Glutamatergic neuron (in vitro differentiated cells): ENCODE data around the gene EIF4E2. TPM values are rescaled to one million over a fixed set of nuclear protein-coding genes. Genes with fewer than 3 reads are reported as not detected.

Experiments
- DNase-seq: peaks from one replicate; pipeline ENCODE4 v3.0.0; 2022
- H3K27ac Mint-ChIP-seq: one replicate; pipeline ENCODE4 v1.8.0; 2020; ENCODE audit warnings: mild to moderate bottlenecking, mixed read lengths, inconsistent platforms; ENCODE audit not compliant: unreplicated experiment
- H3K27me3 Mint-ChIP-seq: one replicate; pipeline ENCODE4 v1.8.0; 2020; ENCODE audit warnings: mild to moderate bottlenecking, moderate library complexity, mixed read lengths, inconsistent platforms; ENCODE audit not compliant: unreplicated experiment
- H3K36me3 Mint-ChIP-seq: one replicate; pipeline ENCODE4 v1.8.0; 2020; ENCODE audit warnings: mild to moderate bottlenecking, mixed read lengths, inconsistent platforms; ENCODE audit not compliant: unreplicated experiment
- H3K4me1 Mint-ChIP-seq: one replicate; pipeline ENCODE4 v1.8.0; 2020; ENCODE audit warnings: mild to moderate bottlenecking, low read depth, mixed read lengths, inconsistent platforms; ENCODE audit not compliant: unreplicated experiment
- H3K4me3 Mint-ChIP-seq: one replicate; pipeline ENCODE4 v1.8.0; 2020; ENCODE audit warnings: mild to moderate bottlenecking, mixed read lengths, inconsistent platforms; ENCODE audit not compliant: unreplicated experiment
- H3K9me3 Mint-ChIP-seq: one replicate; pipeline ENCODE4 v1.8.0; 2020; ENCODE audit warnings: mild to moderate bottlenecking, moderate library complexity, mixed read lengths, inconsistent platforms; ENCODE audit not compliant: unreplicated experiment
- CTCF ChIP-seq: fragments of 200-600 bp; sonication (generic); IDR thresholded peaks from one replicate; pipeline ENCODE4 v1.5.0; 2021; ENCODE audit not compliant: partially characterized antibody, unreplicated experiment
- total RNA-seq: library from RNA; stranded (reverse); fragmentation: NEBNext Ultra II Directional; extraction: Animal tissue kit (Norgen Biotek cat#: 25700); gene quantifications from one replicate; pipeline ENCODE4 v1.2.1, GENCODE V29; 2021; ENCODE audit not compliant: unreplicated experiment

Gene EIF4E2
- total RNA-seq, 1 donor from 2014 or later = 82.9 TPM

GRCh38 chr2:232549655-232550353, 685 bp upstream of the EIF4E2 start:
- peak overlapping the region; percentile 99 for H3K27ac Mint-ChIP-seq
- peaks cover 4% of the 10 kb centered on the region for H3K4me1 Mint-ChIP-seq
- H3K4me3 Mint-ChIP-seq = peak overlapping the region; percentile 98
- H3K27me3 Mint-ChIP-seq = peaks cover 13% of the 10 kb centered on the region
- peaks cover 32% of the 10 kb centered on the region for H3K36me3 Mint-ChIP-seq
- no peak for TF ChIP-seq CTCF
- no peak for DNase-seq
- peaks cover 21% of the 10 kb centered on the region for H3K9me3 Mint-ChIP-seq

- H3K27ac Mint-ChIP-seq = peak overlapping the region; percentile 94
- peaks cover 12% of the 10 kb centered on the region for H3K27me3 Mint-ChIP-seq
- peaks cover 28% of the 10 kb centered on the region for H3K36me3 Mint-ChIP-seq
- peaks cover 21% of the 10 kb centered on the region for H3K9me3 Mint-ChIP-seq
- peak overlapping the region; percentile 94 for H3K4me3 Mint-ChIP-seq
- peaks cover 4% of the 10 kb centered on the region for H3K4me1 Mint-ChIP-seq
- DNase-seq = no peak
- no peak for TF ChIP-seq CTCF
Measured at GRCh38 chr2:232551250-232551638, 755 bp downstream of the EIF4E2 start.

- Mint-ChIP-seq H3K27ac (no peak overlapping the region), H3K4me3 (peak overlapping the region; percentile 94), H3K9me3 (peaks cover 21% of the 10 kb centered on the region), H3K4me1 (peaks cover 4% of the 10 kb centered on the region), H3K27me3 (peaks cover 8% of the 10 kb centered on the region), H3K36me3 (peaks cover 23% of the 10 kb centered on the region)
- DNase-seq = no peak
- no peak for TF ChIP-seq CTCF
Measured at GRCh38 chr2:232551776-232552175, 1.3 kb downstream of the EIF4E2 start.

GRCh38 chr2:232556426-232556825, 5.9 kb downstream of the EIF4E2 start:
- Mint-ChIP-seq H3K27me3 (peaks cover 2% of the 10 kb centered on the region), H3K36me3 (no peaks in the 10 kb centered on the region), H3K9me3 (peaks cover 2% of the 10 kb centered on the region), H3K27ac (no peak overlapping the region), H3K4me3 (no peak overlapping the region), H3K4me1 (no peaks in the 10 kb centered on the region)
- DNase-seq = no peak
- TF ChIP-seq CTCF = no peak

GRCh38 chr2:232562515-232563151, 12.1 kb downstream of the EIF4E2 start:
- Mint-ChIP-seq H3K27me3 (no peaks in the 10 kb centered on the region), H3K27ac (no peak overlapping the region), H3K9me3 (no peaks in the 10 kb centered on the region), H3K4me1 (no peaks in the 10 kb centered on the region), H3K4me3 (no peak overlapping the region), H3K36me3 (no peaks in the 10 kb centered on the region)
- no peak for TF ChIP-seq CTCF
- no peak for DNase-seq
